Natural killer cell (primary cell): ENCODE data around the gene GOLPH3. TPM values are rescaled to one million over a fixed set of nuclear protein-coding genes. Genes with fewer than 3 reads are reported as not detected.

Experiments used
- ATAC-seq, 3 donors: fragments of 150-1000 bp in 2 of 3; fragments of 200-7000 bp in 1 of 3; cut with Tn5 transposase; 1 replicate in 1 of 3; 2 replicates in 2 of 3; pipeline ENCODE4 v1.10.0; 2021; ENCODE audit warnings: mild to moderate bottlenecking in 2 of 3, moderate library complexity in 2 of 3
- DNase-seq, 2 donors: peaks; one replicate each; pipeline versions ENCODE4 v3.0.0 to v3.0.0-alpha.2; 2013 to 2021; ENCODE audit warnings: mixed read lengths in 1 of 2
- H3K27ac ChIP-seq: one replicate; pipeline ENCODE4 v1.5.1; 2013; ENCODE audit warnings: mild to moderate bottlenecking, low read length
- H3K27me3 ChIP-seq: one replicate; pipeline ENCODE4 v1.6.1; 2013; ENCODE audit warnings: low read length; ENCODE audit not compliant: control insufficient read depth, insufficient read depth
- H3K36me3 ChIP-seq: one replicate; pipeline ENCODE4 v1.6.1; 2013; ENCODE audit warnings: low read length; ENCODE audit not compliant: control insufficient read depth, insufficient read depth
- H3K4me1 ChIP-seq: one replicate; pipeline ENCODE4 v1.6.1; 2013; ENCODE audit warnings: low read length; ENCODE audit not compliant: control insufficient read depth, insufficient read depth
- H3K4me3 ChIP-seq: one replicate; pipeline ENCODE4 v1.5.1; 2013; ENCODE audit warnings: low read length
- H3K9me3 ChIP-seq: one replicate; pipeline ENCODE4 v1.6.1; 2013; ENCODE audit warnings: low read length; ENCODE audit not compliant: control insufficient read depth, insufficient read depth
- H3K27ac Mint-ChIP-seq, 2 donors: one replicate each; pipeline ENCODE4 v1.8.0; 2022; ENCODE audit warnings: mild to moderate bottlenecking in 2 of 2, mixed read lengths in 2 of 2, moderate library complexity in 1 of 2
- H3K27me3 Mint-ChIP-seq, 2 donors: one replicate each; pipeline ENCODE4 v1.8.0; 2022; ENCODE audit warnings: low read depth in 2 of 2, mixed read lengths in 2 of 2
- H3K36me3 Mint-ChIP-seq: one replicate; pipeline ENCODE4 v1.8.0; 2022; ENCODE audit warnings: mixed read lengths
- H3K4me1 Mint-ChIP-seq, 2 donors: one replicate each; pipeline ENCODE4 v1.8.0; 2022; ENCODE audit warnings: mixed read lengths in 2 of 2
- H3K4me3 Mint-ChIP-seq: one replicate; pipeline ENCODE4 v1.8.0; 2022; ENCODE audit warnings: mild to moderate bottlenecking, moderate library complexity, mixed read lengths
- H3K9me3 Mint-ChIP-seq, 2 donors: one replicate each; pipeline ENCODE4 v1.8.0; 2022; ENCODE audit warnings: mixed read lengths in 2 of 2
- CTCF ChIP-seq: fragments of 200-600 bp; IDR thresholded peaks from one replicate; pipeline ENCODE4 v1.8.0; 2022; ENCODE audit warnings: antibody characterized with exemption
- WGBS: methylation state at CpG from one replicate; pipeline ENCODE4 v1.1.7; 2013; ENCODE audit warnings: missing lambda C conversion rate; ENCODE audit not compliant: insufficient coverage; 5-methylcytosine and 5-hydroxymethylcytosine counted together
- intact Hi-C: fragments of 100-400 bp; cut with micrococcal nuclease; formaldehyde crosslinking; loops from one replicate; pipeline ENCODE4 v1.14.2; 2022
- total RNA-seq, 4 donors: library from RNA; stranded (reverse); fragments of 120-200 nt in 1 of 4; gene quantifications; one replicate each; pipeline versions ENCODE4 v1.2.3 to v1.2.4, GENCODE V29; 2013 to 2022

The GOLPH3 gene
- total RNA-seq, 3 donors from 2014 or later (not counting 1 experiment from before 2014, with no cell fraction given) = 67.6 to 70.6 (median 69.3) TPM

GRCh38 chr5:32107291-32107690 is 66.8 kb downstream of the GOLPH3 start:
- WGBS = 96% methylated on average over 4 of the region's 4 CpGs
- Histone ChIP-seq H3K4me3 (no peak overlapping the region), H3K27me3 (no peaks in the 10 kb centered on the region), H3K9me3 (no peaks in the 10 kb centered on the region), H3K27ac (no peak overlapping the region), H3K36me3 (peaks cover 65% of the 10 kb centered on the region), H3K4me1 (no peaks in the 10 kb centered on the region)
- no peak for DNase-seq
- no peak for TF ChIP-seq CTCF
- H3K27me3 Mint-ChIP-seq = no peaks in the 10 kb centered on the region
- H3K36me3 Mint-ChIP-seq = peaks cover 8% of the 10 kb centered on the region
- H3K4me3 Mint-ChIP-seq = no peak overlapping the region
- peaks cover 0 to 8% of the 10 kb centered on the region in 2 donors for H3K4me1 Mint-ChIP-seq
- no peaks in the 10 kb centered on the region for H3K9me3 Mint-ChIP-seq
- peak overlapping the region; percentile 14 to 50 for H3K27ac Mint-ChIP-seq
- intact Hi-C loops = no loop called here
- no peak for ATAC-seq

GRCh38 chr5:32103521-32103920 is 70.6 kb downstream of the GOLPH3 start:
- peaks cover 67% of the 10 kb centered on the region for H3K36me3 ChIP-seq

GRCh38 chr5:32102254-32102986 is 71.7 kb downstream of the GOLPH3 start:
- no peak for TF ChIP-seq CTCF
- Histone ChIP-seq H3K27ac (no peak overlapping the region), H3K36me3 (peaks cover 62% of the 10 kb centered on the region), H3K4me1 (no peaks in the 10 kb centered on the region), H3K9me3 (no peaks in the 10 kb centered on the region), H3K27me3 (no peaks in the 10 kb centered on the region), H3K4me3 (no peak overlapping the region)
- intact Hi-C loops = no loop called here
- peak overlapping the region; percentile 22 to 58 for H3K27ac Mint-ChIP-seq
- peaks cover 8% of the 10 kb centered on the region for H3K36me3 Mint-ChIP-seq
- no peak for DNase-seq
- no peaks in the 10 kb centered on the region for H3K27me3 Mint-ChIP-seq
- 92% methylated on average over 12 of the region's 12 CpGs for WGBS
- no peak for ATAC-seq
- no peaks in the 10 kb centered on the region for H3K4me1 Mint-ChIP-seq
- no peaks in the 10 kb centered on the region for H3K9me3 Mint-ChIP-seq
- no peak overlapping the region for H3K4me3 Mint-ChIP-seq

More at GRCh38 chr5:32103521-32103920, 70.6 kb downstream of the GOLPH3 start:
- DNase-seq (no peak), ATAC-seq (no peak)
- Mint-ChIP-seq H3K27ac (no peak overlapping the region), H3K4me1 (no peaks in the 10 kb centered on the region), H3K27me3 (no peaks in the 10 kb centered on the region), H3K9me3 (no peaks in the 10 kb centered on the region), H3K36me3 (peaks cover 8% of the 10 kb centered on the region), H3K4me3 (no peak overlapping the region)
- TF ChIP-seq CTCF = no peak
- Histone ChIP-seq H3K27ac (no peak overlapping the region), H3K27me3 (no peaks in the 10 kb centered on the region), H3K9me3 (no peaks in the 10 kb centered on the region), H3K4me1 (no peaks in the 10 kb centered on the region), H3K4me3 (no peak overlapping the region)
- intact Hi-C loops = no loop called here
- WGBS = 96% methylated on average over 12 of the region's 12 CpGs
